HCT116 (cell line): ENCODE measurements around the gene TEDC1. TPM values are rescaled to one million over a fixed set of nuclear protein-coding genes. Genes with fewer than 3 reads are reported as not detected.

ENCODE experiments used
- ATAC-seq: fragments of 200-7000 bp; cut with Tn5 transposase; 2 replicates; pipeline ENCODE4 v1.9.1; 2020; ENCODE audit warnings: mild to moderate bottlenecking, moderate library complexity
- BruUV-seq: library from RNA; stranded (reverse); fragments of 400-500 nt; replicated peaks from 2 replicates; lab custom pipeline; 2021; lab: Mats Ljungman, UMichigan
- CTCF ChIA-PET: fragments of 300-600 bp; sonication (Branson Sonifier 250); formaldehyde crosslinking; loops from one replicate; lab custom pipeline; 2021; ENCODE audit warnings: antibody characterized with exemption; lab: Charles Lee
- POLR2A ChIA-PET: fragments of 300-600, 350-600 bp; sonication (Branson Sonifier 250); formaldehyde crosslinking; loops from one replicate; lab custom pipeline; 2021; ENCODE audit warnings: antibody characterized with exemption; lab: Charles Lee
- RAD21 ChIA-PET, 2 experiments: fragments of 300-600 bp; sonication (Branson Sonifier 250); formaldehyde crosslinking; loops; one replicate each; lab custom pipeline; 2023; ENCODE audit warnings: low total read pairs in 2 of 2; ENCODE audit not compliant: uncharacterized antibody in 2 of 2, unreplicated experiment in 2 of 2, low non-redundant PET in 1 of 2; lab: Charles Lee
- DNase-seq: peaks from one replicate; pipeline ENCODE4 v3.0.0-alpha.2; 2010; ENCODE audit warnings: low read depth, low spot score
- H2AFZ ChIP-seq: fragments of 200-600 bp; shearing (Covaris generic), sonication (generic); 2 replicates; pipeline ENCODE4 v1.6.1; 2017; ENCODE audit warnings: low read depth, mixed run types, mixed read lengths, antibody characterized with exemption, low read length; ENCODE audit not compliant: poor library complexity, severe bottlenecking
- H3K27ac ChIP-seq: 2 replicates; pipeline ENCODE4 v1.5.1; 2012; ENCODE audit warnings: low read depth, low read length
- H3K27me3 ChIP-seq: fragments of 200-600 bp; sonication (generic); 2 replicates; pipeline ENCODE4 v1.6.1; 2016; ENCODE audit warnings: mixed run types, low read length, mixed read lengths; ENCODE audit not compliant: insufficient read depth
- H3K36me3 ChIP-seq, 2 experiments: fragments of 200-500 bp in 1 of 2; fragments of 200-600 bp in 1 of 2; sonication (Bioruptor generic) in 1 of 2; sonication (generic) in 1 of 2; 2 replicates each; pipeline versions ENCODE4 v1.5.1 to v1.6.1; 2014 to 2016; ENCODE audit warnings: low read length in 2 of 2, inconsistent platforms in 1 of 2, mixed read lengths in 1 of 2, mixed run types in 1 of 2; ENCODE audit not compliant: insufficient read depth in 2 of 2, control insufficient read depth in 1 of 2
- H3K4me1 ChIP-seq, 2 experiments: fragments of 200-600 bp in 1 of 2; sonication (generic) in 1 of 2; 2 replicates each; pipeline versions ENCODE4 v1.5.1 to v1.6.1; 2012 to 2017; ENCODE audit warnings: low read length in 2 of 2, inconsistent platforms in 1 of 2, mild to moderate bottlenecking in 1 of 2, mixed read lengths in 1 of 2, mixed run types in 1 of 2, moderate library complexity in 1 of 2; ENCODE audit not compliant: insufficient read depth in 2 of 2, control insufficient read depth in 1 of 2
- H3K4me2 ChIP-seq: fragments of 200-600 bp; sonication (generic); 2 replicates; pipeline ENCODE4 v1.6.1; 2017; ENCODE audit warnings: mixed run types, low read length, mixed read lengths
- H3K4me3 ChIP-seq, 2 experiments: fragments of 200-600 bp in 1 of 2; sonication (generic) in 1 of 2; replicated peaks in 1 of 2; 2 replicates each; pipeline ENCODE4 v1.5.1; 2011 to 2016; ENCODE audit warnings: low read length in 2 of 2, control low read depth in 1 of 2, low read depth in 1 of 2, mild to moderate bottlenecking in 1 of 2, mixed read lengths in 1 of 2, mixed run types in 1 of 2
- H3K79me2 ChIP-seq: fragments of 200-600 bp; sonication (generic); 2 replicates; pipeline ENCODE4 v1.6.1; 2017; ENCODE audit warnings: mild to moderate bottlenecking, mixed run types, low read length, moderate library complexity, mixed read lengths; ENCODE audit not compliant: insufficient read depth
- H3K9ac ChIP-seq: fragments of 200-600 bp; sonication (generic); 2 replicates; pipeline ENCODE4 v1.6.1; 2016; ENCODE audit warnings: low read length, mixed read lengths
- H3K9me2 ChIP-seq: fragments of 200-600 bp; sonication (generic), shearing (Covaris generic); 2 replicates; pipeline ENCODE4 v1.6.1; 2017; ENCODE audit warnings: mixed run types, mild to moderate bottlenecking, moderate library complexity; ENCODE audit not compliant: insufficient read depth
- H3K9me3 ChIP-seq, 2 experiments: fragments of 200-500 bp in 1 of 2; fragments of 200-600 bp in 1 of 2; sonication (Bioruptor generic) in 1 of 2; sonication (generic) in 1 of 2; 2 replicates each; pipeline ENCODE4 v1.6.1; 2014 to 2017; ENCODE audit warnings: low read length in 2 of 2, mixed read lengths in 2 of 2, inconsistent platforms in 1 of 2, low read depth in 1 of 2, mild to moderate bottlenecking in 1 of 2, mixed run types in 1 of 2, moderate library complexity in 1 of 2; ENCODE audit not compliant: control insufficient read depth in 1 of 2, insufficient read depth in 1 of 2
- H4K20me1 ChIP-seq: fragments of 200-600 bp; sonication (generic), shearing (Covaris generic); 2 replicates; pipeline ENCODE4 v1.6.1; 2017; ENCODE audit warnings: mixed run types, mild to moderate bottlenecking, moderate library complexity; ENCODE audit not compliant: insufficient read depth
- CTCF ChIP-seq, 3 experiments: fragments of 200-600 bp in 1 of 3; sonication (generic) in 1 of 3; IDR thresholded peaks in 2 of 3; conservative IDR thresholded peaks in 1 of 3; 2 replicates each; pipeline ENCODE4 v1.5.1; 2012 to 2017; ENCODE audit warnings: low read depth in 2 of 3, low read length in 2 of 3, antibody characterized with exemption in 1 of 3, borderline replicate concordance in 1 of 3, control low read depth in 1 of 3, mild to moderate bottlenecking in 1 of 3, mixed read lengths in 1 of 3, mixed run types in 1 of 3, moderate library complexity in 1 of 3; ENCODE audit not compliant: insufficient read depth in 1 of 3
- EZH2 ChIP-seq: fragments of 200-600 bp; sonication (generic); IDR thresholded peaks from 2 replicates; pipeline ENCODE4 v1.6.1; 2017; ENCODE audit warnings: antibody characterized with exemption, mixed run types
- FOSL1 ChIP-seq: IDR thresholded peaks from 2 replicates; pipeline ENCODE4 v1.6.1; 2012; ENCODE audit warnings: low read depth
- POLR2AphosphoS5 ChIP-seq: IDR thresholded peaks from 2 replicates; pipeline ENCODE4 v1.6.1; 2011; ENCODE audit warnings: mild to moderate bottlenecking, low read depth, low read length, moderate library complexity
- RAD21 ChIP-seq: IDR thresholded peaks from 2 replicates; pipeline ENCODE4 v1.6.1; 2012; ENCODE audit warnings: low read depth, mild to moderate bottlenecking
- SP1 ChIP-seq: IDR thresholded peaks from 2 replicates; pipeline ENCODE4 v1.6.1; 2012; ENCODE audit warnings: low read depth
- TCF7L2 ChIP-seq: IDR thresholded peaks from 2 replicates; pipeline ENCODE4 v1.7.0; 2011; ENCODE audit warnings: borderline replicate concordance, inconsistent platforms; ENCODE audit not compliant: insufficient read depth, insufficient read length; ENCODE audit errors: extremely low read depth
- YY1 ChIP-seq: IDR thresholded peaks from 2 replicates; pipeline ENCODE4 v1.6.1; 2011; ENCODE audit warnings: low read length, low read depth, moderate library complexity, mild to moderate bottlenecking; ENCODE audit not compliant: insufficient replicate concordance; ENCODE audit errors: extremely low read depth
- ZBTB33 ChIP-seq: IDR thresholded peaks from 2 replicates; pipeline ENCODE4 v1.6.1; 2011; ENCODE audit warnings: mild to moderate bottlenecking, low read length, moderate library complexity; ENCODE audit not compliant: insufficient replicate concordance; ENCODE audit errors: extremely low read depth
- ZFX ChIP-seq: fragments of 450-650 bp; IDR thresholded peaks from 2 replicates; pipeline ENCODE4 v1.6.1; 2017
- ZNF274 ChIP-seq: fragments of 200-500 bp; sonication (Bioruptor generic); IDR thresholded peaks from 2 replicates; pipeline ENCODE4 v1.6.1; 2014; ENCODE audit warnings: mild to moderate bottlenecking, low read depth, low read length, inconsistent platforms
- intact Hi-C: fragments of 100-400 bp; cut with micrococcal nuclease; formaldehyde crosslinking; loops from 2 replicates; pipeline ENCODE4 v1.10.0; 2022
- total RNA-seq: library from RNA; stranded (reverse); gene quantifications from one replicate; pipeline ENCODE4 v1.2.1, GENCODE V29; 2021; ENCODE audit not compliant: unreplicated experiment
- TF ChIP-seq, protein P1 (sequence below): IDR thresholded peaks from 2 replicates; pipeline ENCODE4 v1.6.1; 2012
- TF ChIP-seq, protein P2 (sequence below): IDR thresholded peaks from 2 replicates; pipeline ENCODE4 v1.6.1; 2012

TEDC1 gene
- total RNA-seq, 1 experiment from 2014 or later: 40.4 TPM

GRCh38 chr14:105460616-105461015, 30.4 kb upstream of the TEDC1 start (continued):
- TF ChIP-seq ZNF274 (no peak), ZBTB33 (no peak), POLR2AphosphoS5 (no peak), FOSL1 (no peak)

DNA sequence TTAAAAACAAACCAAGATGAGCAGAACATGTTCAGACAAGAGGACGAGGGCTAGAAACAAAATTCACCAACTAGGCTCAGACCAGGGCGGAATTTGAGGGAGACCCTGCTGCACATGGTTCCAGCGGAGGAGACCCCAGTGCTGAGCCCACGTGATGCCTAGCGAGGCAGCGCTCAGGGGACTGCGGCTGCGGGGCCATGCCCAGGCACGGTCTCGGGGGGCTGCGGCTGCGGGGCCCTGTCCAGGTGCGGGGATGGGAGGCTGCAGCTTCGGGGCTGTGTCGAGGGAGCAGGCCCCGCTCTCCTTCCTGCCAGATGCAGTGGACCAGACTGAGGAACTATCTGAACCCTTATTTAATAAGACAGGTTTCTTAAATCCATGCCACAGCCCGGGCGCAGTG, 29.1 kb upstream of the TEDC1 start:
- intact Hi-C loops: no loop called here
- Histone ChIP-seq H3K4me1 (peaks cover 13 to 20% of the 10 kb centered on the region in 2 experiments), H3K9me2 (no peaks in the 10 kb centered on the region), H2AFZ (no peak overlapping the region), H3K27ac (no peak overlapping the region), H3K27me3 (no peaks in the 10 kb centered on the region), H4K20me1 (no peaks in the 10 kb centered on the region), H3K9ac (no peak overlapping the region), H3K36me3 (peaks cover 12 to 19% of the 10 kb centered on the region in 2 experiments; a peak in 3 of 4 replicates), H3K79me2 (no peaks in the 10 kb centered on the region), H3K4me2 (no peak overlapping the region), H3K4me3 (no peak overlapping the region), H3K9me3 (no peaks in the 10 kb centered on the region)
- ATAC-seq (no peak), DNase-seq (no peak)
- POLR2A ChIA-PET: no interaction called here
- CTCF ChIA-PET: no interaction called here
- RAD21 ChIA-PET: no interaction called here
- TF ChIP-seq, protein P1, sequence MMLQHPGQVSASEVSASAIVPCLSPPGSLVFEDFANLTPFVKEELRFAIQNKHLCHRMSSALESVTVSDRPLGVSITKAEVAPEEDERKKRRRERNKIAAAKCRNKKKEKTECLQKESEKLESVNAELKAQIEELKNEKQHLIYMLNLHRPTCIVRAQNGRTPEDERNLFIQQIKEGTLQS: no peak
- TF ChIP-seq, protein P2, sequence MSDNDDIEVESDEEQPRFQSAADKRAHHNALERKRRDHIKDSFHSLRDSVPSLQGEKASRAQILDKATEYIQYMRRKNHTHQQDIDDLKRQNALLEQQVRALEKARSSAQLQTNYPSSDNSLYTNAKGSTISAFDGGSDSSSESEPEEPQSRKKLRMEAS: no peak
- TF ChIP-seq FOSL1 (no peak), YY1 (no peak), TCF7L2 (no peak), ZBTB33 (no peak), EZH2 (no peak), CTCF (IDR thresholded peaks at IDR 0.05 in 2 of 3, conservative IDR thresholded peaks at IDR 0.05 in 1 of 3; ENCODE audit: borderline replicate concordance in 1 of 3, insufficient read depth in 1 of 3, low read depth in 2 of 3, low read length in 2 of 3) (no peak), ZFX (no peak), SP1 (no peak), RAD21 (no peak)
- no TSS peak for BruUV-seq
